Measurements from ENCODE around the gene SLMAP. TPM values are rescaled to one million over a fixed set of nuclear protein-coding genes. Genes with fewer than 3 reads are reported as not detected.

SLMAP gene
- total and polyA plus RNA-seq, 2 of the 13 experiments (the other 11 are each of a cell fraction or from before 2014, with no cell fraction given): 24.0 to 48.3 TPM

DNA sequence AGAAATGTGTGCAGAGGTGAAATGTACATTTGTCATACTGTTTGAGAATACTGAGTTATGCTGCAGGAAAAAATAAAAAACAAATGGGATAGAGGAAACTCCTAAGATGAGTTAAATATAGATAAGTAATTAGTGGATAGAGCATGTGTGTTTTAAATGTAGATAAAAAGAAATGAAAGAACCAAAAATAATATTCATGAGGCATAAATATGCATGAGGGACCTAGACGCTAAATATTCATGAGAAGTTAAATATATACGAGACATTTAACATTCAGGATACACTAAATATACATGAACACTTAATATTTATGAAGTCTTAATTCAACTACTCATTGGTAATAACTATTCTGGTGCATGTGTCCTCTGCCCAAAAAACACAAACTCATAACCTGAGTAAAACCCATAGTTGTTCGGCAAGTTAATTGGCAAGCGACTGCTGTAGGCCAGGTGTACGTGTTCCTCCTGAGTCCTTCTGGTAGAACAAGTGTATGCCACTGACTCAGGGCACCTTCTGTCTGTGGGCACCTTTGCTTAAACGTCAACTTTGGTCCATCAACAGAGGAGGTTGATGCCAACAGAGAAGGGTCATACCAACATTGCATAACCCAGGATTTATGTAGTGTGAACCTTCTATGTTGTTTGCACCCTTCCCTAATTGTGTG, 38.8 kb upstream of the SLMAP start (continued):
- TF ChIP-seq, protein P1, sequence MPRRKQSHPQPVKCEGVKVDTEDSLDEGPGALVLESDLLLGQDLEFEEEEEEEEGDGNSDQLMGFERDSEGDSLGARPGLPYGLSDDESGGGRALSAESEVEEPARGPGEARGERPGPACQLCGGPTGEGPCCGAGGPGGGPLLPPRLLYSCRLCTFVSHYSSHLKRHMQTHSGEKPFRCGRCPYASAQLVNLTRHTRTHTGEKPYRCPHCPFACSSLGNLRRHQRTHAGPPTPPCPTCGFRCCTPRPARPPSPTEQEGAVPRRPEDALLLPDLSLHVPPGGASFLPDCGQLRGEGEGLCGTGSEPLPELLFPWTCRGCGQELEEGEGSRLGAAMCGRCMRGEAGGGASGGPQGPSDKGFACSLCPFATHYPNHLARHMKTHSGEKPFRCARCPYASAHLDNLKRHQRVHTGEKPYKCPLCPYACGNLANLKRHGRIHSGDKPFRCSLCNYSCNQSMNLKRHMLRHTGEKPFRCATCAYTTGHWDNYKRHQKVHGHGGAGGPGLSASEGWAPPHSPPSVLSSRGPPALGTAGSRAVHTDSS (CRISPR knock-in tag; conservative IDR thresholded peaks at IDR 0.05): no peak

DNA sequence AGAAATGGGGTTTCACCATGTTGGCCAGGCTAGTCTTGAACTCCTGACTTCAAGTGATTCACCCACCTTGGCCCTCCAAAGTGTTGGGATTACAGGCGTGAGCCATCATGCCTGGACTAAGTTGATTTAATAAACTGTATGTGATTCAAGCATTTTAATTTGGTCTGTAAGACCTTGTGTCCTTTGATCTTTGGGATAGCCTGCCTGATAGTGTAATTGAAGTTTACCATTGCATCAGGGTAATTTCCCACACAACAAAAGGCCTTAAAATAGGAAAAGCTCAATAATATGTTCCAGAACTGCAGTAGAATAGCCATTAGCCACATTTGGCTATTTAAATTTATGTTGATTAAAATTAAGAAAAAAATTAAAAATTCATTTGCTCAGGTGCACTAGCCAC, 38.0 kb upstream of the SLMAP start:
- no TSS peak for BruUV-seq (replicated peaks)
- Histone ChIP-seq H3K9me3 (ENCODE audit: low read length) (no peaks in the 10 kb centered on the region), H3K27me3 (ENCODE audit: control insufficient read depth in 1 of 2, insufficient read depth in 2 of 2, low read length in 2 of 2) (no peaks in the 10 kb centered on the region), H3K4me3 (replicated peaks in 1 of 3; ENCODE audit: insufficient read depth in 1 of 3, low read depth in 2 of 3, low read length in 3 of 3) (no peak overlapping the region), H4K20me1 (ENCODE audit: insufficient read depth, low read length) (no peaks in the 10 kb centered on the region), H3K4me1 (ENCODE audit: insufficient read depth, low read length) (peaks cover 31% of the 10 kb centered on the region), H3K9ac (ENCODE audit: insufficient read depth, low read depth, low read length) (no peak overlapping the region), H3K36me3 (replicated peaks in 1 of 2; ENCODE audit: control insufficient read depth in 1 of 2, insufficient read depth in 2 of 2, low read length in 2 of 2) (no peaks in the 10 kb centered on the region), H2AFZ (ENCODE audit: low read length) (no peak overlapping the region), H3K27ac (ENCODE audit: extremely low read length, insufficient read depth, low read length) (no peak overlapping the region), H3K4me2 (ENCODE audit: low read depth, low read length) (no peak overlapping the region), H3K79me2 (ENCODE audit: insufficient read depth, low read length) (no peaks in the 10 kb centered on the region)
- TF ChIP-seq, protein P2, sequence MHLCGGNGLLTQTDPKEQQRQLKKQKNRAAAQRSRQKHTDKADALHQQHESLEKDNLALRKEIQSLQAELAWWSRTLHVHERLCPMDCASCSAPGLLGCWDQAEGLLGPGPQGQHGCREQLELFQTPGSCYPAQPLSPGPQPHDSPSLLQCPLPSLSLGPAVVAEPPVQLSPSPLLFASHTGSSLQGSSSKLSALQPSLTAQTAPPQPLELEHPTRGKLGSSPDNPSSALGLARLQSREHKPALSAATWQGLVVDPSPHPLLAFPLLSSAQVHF (CRISPR knock-in tag; IDR thresholded peaks at IDR 0.05): no peak
- TF ChIP-seq ZNF839 (CRISPR knock-in tag; IDR thresholded peaks at IDR 0.05; ENCODE audit: borderline replicate concordance): no peak
- peak; percentile 12; the same call in 1 of the 2 replicates for TF ChIP-seq CEBPG (CRISPR knock-in tag; IDR thresholded peaks at IDR 0.05)
- TF ChIP-seq, protein P3, sequence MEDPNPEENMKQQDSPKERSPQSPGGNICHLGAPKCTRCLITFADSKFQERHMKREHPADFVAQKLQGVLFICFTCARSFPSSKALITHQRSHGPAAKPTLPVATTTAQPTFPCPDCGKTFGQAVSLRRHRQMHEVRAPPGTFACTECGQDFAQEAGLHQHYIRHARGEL (CRISPR knock-in tag; IDR thresholded peaks at IDR 0.05): no peak
- TF ChIP-seq, protein P4, sequence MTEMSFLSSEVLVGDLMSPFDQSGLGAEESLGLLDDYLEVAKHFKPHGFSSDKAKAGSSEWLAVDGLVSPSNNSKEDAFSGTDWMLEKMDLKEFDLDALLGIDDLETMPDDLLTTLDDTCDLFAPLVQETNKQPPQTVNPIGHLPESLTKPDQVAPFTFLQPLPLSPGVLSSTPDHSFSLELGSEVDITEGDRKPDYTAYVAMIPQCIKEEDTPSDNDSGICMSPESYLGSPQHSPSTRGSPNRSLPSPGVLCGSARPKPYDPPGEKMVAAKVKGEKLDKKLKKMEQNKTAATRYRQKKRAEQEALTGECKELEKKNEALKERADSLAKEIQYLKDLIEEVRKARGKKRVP (CRISPR knock-in tag; IDR thresholded peaks at IDR 0.05): peak in 1 of 2 experiments; percentile 85; a peak in 2 of 4 replicates
- ATAC-seq (no peak), FAIRE-seq (no peak), DNase-seq (ENCODE audit: low spot score) (no peak)
- intact Hi-C loops (cut with micrococcal nuclease; ENCODE audit: unreplicated experiment): no loop called here
- POLR2A ChIA-PET: no interaction called here
- CTCF ChIA-PET (ENCODE audit: low intra/inter-chr PET ratio, low total read pairs): no interaction called here
- in situ Hi-C loops (cut with HindIII; ENCODE audit: extremely low pct_ligation_motif_present, low pct_unique_long_range_greater_than_20kb): no loop called here
- 5% methylated on average over 1 of the region's 1 CpG for WGBS (ENCODE audit: low lambda C conversion rate)
